GM13976 (cell line): ENCODE data around the gene CENPT.
A peak's percentile ranks its signal among the peaks of the same experiment; 100 is the strongest.
"Not testable (repeated sequence)": the region's sequence is repeated elsewhere in the genome, so short reads cannot be mapped to it uniquely, and the experiment has no call there.

Experiments
- DNase-seq: peaks from one replicate; pipeline ENCODE4 v3.0.0; 2012; ENCODE audit warnings: low spot score
- CTCF ChIP-seq: IDR thresholded peaks from 2 replicates; pipeline ENCODE4 v1.5.1; 2012; ENCODE audit warnings: borderline replicate concordance, mild to moderate bottlenecking; ENCODE audit not compliant: insufficient read depth; ENCODE audit errors: extremely low read depth, missing control alignments, control extremely low read depth
- in situ Hi-C: fragments of 300-500 bp; cut with MboI; formaldehyde crosslinking; loops from one replicate; pipeline ENCODE4 v1.12.0; 2022; ENCODE audit warnings: low sequenced_read_pairs, mixed read lengths, inconsistent platforms; ENCODE audit not compliant: unreplicated experiment

CENPT gene

GRCh38 chr16:67869653-67870052 lies 22.2 kb upstream of the CENPT start:
- no peak for DNase-seq
- in situ Hi-C loops, result no loop called here
- TF ChIP-seq CTCF, result no peak

- no peak for DNase-seq
- TF ChIP-seq CTCF, result no peak
- in situ Hi-C loops, result no loop called here
These were observed 20.8 kb upstream of the CENPT start for GRCh38 chr16:67868290-67868689.

- DNase-seq, result peak; percentile 53
- in situ Hi-C loops, result no loop called here
- TF ChIP-seq CTCF, result peak; percentile 50
These were observed 17.8 kb upstream of the CENPT start for GRCh38 chr16:67865318-67865717.

GRCh38 chr16:67864594-67864993 lies 17.1 kb upstream of the CENPT start:
- DNase-seq, result no peak
- in situ Hi-C loops, result no loop called here
- TF ChIP-seq CTCF, result no peak

- DNase-seq, in situ Hi-C loops: not testable (repeated sequence)
These were observed 16.6 kb upstream of the CENPT start for GRCh38 chr16:67864044-67864443.

- no peak for TF ChIP-seq CTCF
- in situ Hi-C loops, result no loop called here
- DNase-seq, result no peak
These were observed 15.4 kb upstream of the CENPT start for GRCh38 chr16:67862623-67863583.

- DNase-seq, result no peak
- no peak for TF ChIP-seq CTCF
- in situ Hi-C loops, result no loop called here
These were observed 14.4 kb upstream of the CENPT start for GRCh38 chr16:67861877-67862276.
